GM12878 (cell line): ENCODE measurements around the gene SPTLC2. TPM values are rescaled to one million over a fixed set of nuclear protein-coding genes. Genes with fewer than 3 reads are reported as not detected.
"Not testable (repeated sequence)": the region's sequence is repeated elsewhere in the genome, so short reads cannot be mapped to it uniquely, and the experiment has no call there.

ENCODE experiments used
- ATAC-seq: fragments of 200-7000 bp; cut with Tn5 transposase; 3 replicates; pipeline ENCODE4 v1.9.1; 2020; ENCODE audit warnings: mild to moderate bottlenecking, moderate library complexity
- BruUV-seq: library from RNA; stranded (reverse); fragments of 400-500 nt; replicated peaks from 2 replicates; lab custom pipeline; 2021; lab: Mats Ljungman, UMichigan
- CTCF ChIA-PET: fragments of 300-600 bp; sonication (Branson Sonifier 250); formaldehyde crosslinking; extraction: SDS; loops from one replicate; lab custom pipeline; 2021; ENCODE audit warnings: inconsistent platforms; lab: Yijun Ruan, JAX
- POLR2A ChIA-PET: fragments of 350-600 bp; formaldehyde crosslinking; extraction: SDS; loops from one replicate; lab custom pipeline; 2021; ENCODE audit warnings: inconsistent platforms; lab: Charles Lee
- RAD21 ChIA-PET: fragments of 300-600 bp; sonication (Branson Sonifier 250); formaldehyde crosslinking; loops from one replicate; lab custom pipeline; 2023; ENCODE audit warnings: antibody characterized with exemption; ENCODE audit not compliant: unreplicated experiment; lab: Charles Lee
- SMC1A ChIA-PET: fragments of 300-600 bp; sonication (Branson Sonifier 250); formaldehyde crosslinking; loops from one replicate; lab custom pipeline; 2023; ENCODE audit not compliant: unreplicated experiment, uncharacterized antibody; lab: Charles Lee
- DNase-seq: peaks from one replicate; pipeline ENCODE4 v3.0.0-alpha.2; 2011; ENCODE audit warnings: low read depth, low spot score
- FAIRE-seq: peaks from 3 replicates; lab custom pipeline; 2011; peaks lifted over from hg19 to GRCh38; lab: Jason Lieb, UNC
- H2AFZ ChIP-seq: 2 replicates; pipeline ENCODE4 v1.6.0; 2011; ENCODE audit warnings: low read depth, low read length, control low read depth; ENCODE audit not compliant: control insufficient read depth
- H3K27ac ChIP-seq: 2 replicates; pipeline ENCODE4 v1.5.1; 2011; ENCODE audit warnings: control low read depth; ENCODE audit not compliant: control insufficient read depth, insufficient read depth
- H3K27me3 ChIP-seq, 2 experiments: replicated peaks in 1 of 2; 2 replicates each; pipeline versions ENCODE4 v1.6.0 to v1.6.1; 2011; ENCODE audit warnings: low read length in 1 of 2; ENCODE audit not compliant: control insufficient read depth in 2 of 2, insufficient read depth in 2 of 2
- H3K36me3 ChIP-seq, 2 experiments: 2 replicates each; pipeline ENCODE4 v1.5.1; 2011; ENCODE audit warnings: low read length in 1 of 2; ENCODE audit not compliant: control insufficient read depth in 2 of 2, insufficient read depth in 2 of 2
- H3K4me1 ChIP-seq: 2 replicates; pipeline ENCODE4 v1.6.1; 2011; ENCODE audit warnings: mild to moderate bottlenecking, low read length, moderate library complexity, mixed read lengths; ENCODE audit not compliant: control insufficient read depth, insufficient read depth
- H3K4me2 ChIP-seq: 2 replicates; pipeline ENCODE4 v1.6.0; 2011; ENCODE audit warnings: control low read depth; ENCODE audit not compliant: control insufficient read depth, insufficient read depth
- H3K4me3 ChIP-seq: fragments of 200-600 bp; sonication (generic); 2 replicates; pipeline ENCODE4 v1.5.1; 2016
- H3K79me2 ChIP-seq: 2 replicates; pipeline ENCODE4 v1.6.0; 2011; ENCODE audit warnings: low read length; ENCODE audit not compliant: control insufficient read depth, insufficient read depth
- H3K9ac ChIP-seq: 2 replicates; pipeline ENCODE4 v1.8.0; 2011; ENCODE audit warnings: low read length, control low read depth, mixed read lengths; ENCODE audit not compliant: control insufficient read depth, insufficient read depth
- H3K9me3 ChIP-seq: replicated peaks from 3 replicates; pipeline ENCODE4 v1.5.1; 2011; ENCODE audit warnings: mild to moderate bottlenecking, low read length; ENCODE audit not compliant: control insufficient read depth, insufficient read depth
- H4K20me1 ChIP-seq: 2 replicates; pipeline ENCODE4 v1.6.0; 2011; ENCODE audit not compliant: control insufficient read depth, insufficient read depth
- BACH1 ChIP-seq: fragments of 450-650 bp; IDR thresholded peaks from 2 replicates; pipeline ENCODE4 v1.6.1; 2017; ENCODE audit warnings: mild to moderate bottlenecking, borderline replicate concordance
- BCL11A ChIP-seq: IDR thresholded peaks from 2 replicates; pipeline ENCODE4 v1.6.1; 2011; ENCODE audit warnings: low read depth, low read length
- CBX3 ChIP-seq: fragments of 200-600 bp; sonication (generic); IDR thresholded peaks from 2 replicates; pipeline ENCODE4 v1.6.1; 2016; ENCODE audit warnings: low read depth, borderline replicate concordance
- CHD2 ChIP-seq: IDR thresholded peaks from 2 replicates; pipeline ENCODE4 v1.6.1; 2011; ENCODE audit warnings: low read depth, low read length, improper control_type of control experiment, borderline replicate concordance
- CHD4 ChIP-seq: fragments of 200-600 bp; sonication (generic); IDR thresholded peaks from 2 replicates; pipeline ENCODE4 v1.6.1; 2016; ENCODE audit warnings: mild to moderate bottlenecking
- DPF2 ChIP-seq: fragments of 450-650 bp; IDR thresholded peaks from 2 replicates; pipeline ENCODE4 v1.6.1; 2017; ENCODE audit warnings: mild to moderate bottlenecking
- E2F8 ChIP-seq: fragments of 450-650 bp; IDR thresholded peaks from 2 replicates; pipeline ENCODE4 v1.6.1; 2018; ENCODE audit warnings: mild to moderate bottlenecking, low read depth, moderate library complexity; ENCODE audit not compliant: partially characterized antibody
- ESRRA ChIP-seq: IDR thresholded peaks from 2 replicates; pipeline ENCODE4 v1.6.1; 2012; ENCODE audit warnings: mild to moderate bottlenecking, low read length, improper control_type of control experiment
- NFYA ChIP-seq: IDR thresholded peaks from 2 replicates; pipeline ENCODE4 v1.6.1; 2011; ENCODE audit warnings: low read depth, mild to moderate bottlenecking, low read length, improper control_type of control experiment, borderline replicate concordance
- PRDM15 ChIP-seq: fragments of 450-650 bp; formaldehyde crosslinking; IDR thresholded peaks from 2 replicates; pipeline ENCODE4 v1.4.0; 2020; ENCODE audit warnings: mild to moderate bottlenecking, moderate library complexity
- WGBS: methylation state at CpG from one replicate; pipeline ENCODE4 v1.1.6; 2016; ENCODE audit warnings: low lambda C conversion rate; ENCODE audit not compliant: insufficient replicate concordance, insufficient coverage; ENCODE audit errors: missing lambda C conversion rate; 5-methylcytosine and 5-hydroxymethylcytosine counted together
- in situ Hi-C: fragments of 300-500 bp; cut with MboI; formaldehyde crosslinking; loops from 9 replicates; pipeline ENCODE4 v1.14.3; 2018; ENCODE audit warnings: mixed read lengths
- intact Hi-C: fragments of 100-400 bp; cut with micrococcal nuclease; formaldehyde crosslinking; loops from one replicate; pipeline ENCODE4 v1.14.2; 2022; ENCODE audit not compliant: unreplicated experiment
- polyA plus RNA-seq, 11 experiments: library from polyadenylated mRNA; depleted of rRNA in 4 of 11; unstranded in 6 of 11; stranded (reverse) in 5 of 11; fragments of >200 nt; fragmentation: Nextera tagmentation in 4 of 11; fragmentation: Illumina TruSeq in 1 of 11; extraction: Ambion mirVana in 4 of 11; extraction: Trizol in 1 of 11; gene quantifications; 1 replicate in 1 of 11; 2 replicates in 10 of 11; pipeline versions ENCODE4 v1.2.1 to v1.2.3, GENCODE V29; 2011 to 2016; ENCODE audit warnings: inconsistent platforms in 2 of 11, missing spikeins in 2 of 11, low read depth in 1 of 11
- total RNA-seq, 4 experiments: library from RNA; depleted of rRNA in 3 of 4; stranded (reverse); fragments of >200 nt in 3 of 4; fragmentation: Illumina TruSeq in 1 of 4; extraction: Trizol in 1 of 4; gene quantifications; 2 replicates each; pipeline versions ENCODE4 v1.2.1 to v1.2.3, GENCODE V29; 2013 to 2021

Gene SPTLC2
- total and polyA plus RNA-seq, 10 of the 15 experiments (the other 5 are each of a cell fraction or from before 2014, with no cell fraction given): 6.9 to 35.1 (median 19.7) TPM

GRCh38 chr14:77528701-77529100 lies 87.7 kb downstream of the SPTLC2 start:
- H3K36me3 ChIP-seq, H3K27me3 ChIP-seq, H3K79me2 ChIP-seq, intact Hi-C loops, H3K9ac ChIP-seq, DNase-seq, BruUV-seq, POLR2A ChIA-PET, H3K4me2 ChIP-seq, H3K4me3 ChIP-seq, in situ Hi-C loops, H3K9me3 ChIP-seq, FAIRE-seq, H2AFZ ChIP-seq, H3K27ac ChIP-seq, H3K4me1 ChIP-seq, ATAC-seq, H4K20me1 ChIP-seq: not testable (repeated sequence)
- ChIA-PET RAD21 (interaction anchor here (1.6 kb wide), 1 partner anchor 11 kb away, joined by 3 read pairs; no protein-coding TSS in a partner anchor), SMC1A (interaction anchor here (0.7 to 1.6 kb wide), 3 partner anchors 12 to 69 kb away, joined by 3 to 5 read pairs (median 3); no protein-coding TSS in a partner anchor), CTCF (interaction anchor here (0.6 kb wide), 1 partner anchor 60 kb away, joined by 3 read pairs; no protein-coding TSS in a partner anchor)
- 78% methylated on average over 5 of the region's 5 CpGs for WGBS

GRCh38 chr14:77526266-77526665 lies 90.2 kb downstream of the SPTLC2 start:
- H4K20me1 ChIP-seq: no peaks in the 10 kb centered on the region
- RAD21 ChIA-PET: no interaction called here
- FAIRE-seq (no peak), ATAC-seq (no peak), DNase-seq (no peak)
- TF ChIP-seq BCL11A (no peak), BACH1 (no peak), E2F8 (no peak), PRDM15 (CRISPR knock-in tag) (no peak), CBX3 (no peak), ESRRA (no peak), CHD2 (no peak), CHD4 (no peak), DPF2 (no peak), NFYA (no peak)
- intact Hi-C loops (no loop called here), in situ Hi-C loops (no loop called here)
- no peaks in the 10 kb centered on the region for H3K79me2 ChIP-seq
- 100% methylated on average over 1 of the region's 1 CpG for WGBS
- no peaks in the 10 kb centered on the region for H3K4me1 ChIP-seq
- no peak overlapping the region for H3K27ac ChIP-seq
- H3K36me3 ChIP-seq: peaks cover 0 to 2% of the 10 kb centered on the region in 2 experiments; a peak in 1 of 4 replicates
- H2AFZ ChIP-seq: no peak overlapping the region
- H3K9me3 ChIP-seq: no peaks in the 10 kb centered on the region
- CTCF ChIA-PET: interaction anchor here (1.0 kb wide), 1 partner anchor 68 kb away, joined by 3 read pairs; no protein-coding TSS in a partner anchor
- H3K9ac ChIP-seq: no peak overlapping the region
- POLR2A ChIA-PET: no interaction called here
- H3K27me3 ChIP-seq: no peaks in the 10 kb centered on the region
- BruUV-seq: no TSS peak
- no peak overlapping the region for H3K4me2 ChIP-seq
- no peak overlapping the region for H3K4me3 ChIP-seq
- SMC1A ChIA-PET: interaction anchor here (1.3 kb wide), 1 partner anchor 87 kb away, joined by 3 read pairs; no protein-coding TSS in a partner anchor
